CD4-positive, alpha-beta T cell treated with Interferon gamma for 1 hour (primary cell): ENCODE data around the gene BABAM2.

Experiments used
- DNase-seq: peaks from one replicate; pipeline ENCODE4 v3.0.0-alpha.2; 2020

Gene BABAM2

GRCh38 chr2:28268386-28268785 lies 377.9 kb downstream of the BABAM2 start:
- no peak for DNase-seq

- DNase-seq, result no peak
Measured at GRCh38 chr2:28269019-28269784, 378.7 kb downstream of the BABAM2 start.

- DNase-seq, result no peak
Measured at GRCh38 chr2:28270456-28271152, 380.1 kb downstream of the BABAM2 start.

- no peak for DNase-seq
Measured at GRCh38 chr2:28271231-28271918, 380.8 kb downstream of the BABAM2 start.

GRCh38 chr2:28271919-28272250 lies 381.4 kb downstream of the BABAM2 start:
- DNase-seq, result no peak

DNA sequence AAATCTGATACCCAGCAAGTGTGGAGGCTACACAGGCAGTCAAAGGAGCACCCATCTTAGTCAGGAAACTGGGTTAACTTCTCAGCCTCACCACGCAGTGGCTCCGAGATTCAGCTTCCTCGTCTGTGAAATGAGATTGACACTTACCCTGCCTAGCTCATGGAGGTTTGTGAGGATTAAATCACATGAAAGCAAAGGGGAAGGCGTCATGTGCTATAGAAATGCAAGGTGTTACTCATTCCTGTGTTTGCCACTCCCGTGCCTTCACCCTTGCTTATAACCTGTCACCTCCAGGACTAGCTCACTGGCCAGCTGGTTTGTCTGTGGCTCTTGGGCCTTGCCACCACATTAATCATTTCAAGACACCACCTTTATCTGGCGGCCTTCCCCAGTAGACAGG lies 383.2 kb downstream of the BABAM2 start:
- no peak for DNase-seq

GRCh38 chr2:28274911-28275685 lies 384.6 kb downstream of the BABAM2 start:
- peak; percentile 6 for DNase-seq

- DNase-seq, result no peak
Measured at GRCh38 chr2:28276076-28276618, 385.6 kb downstream of the BABAM2 start.

GRCh38 chr2:28276807-28277206 lies 386.3 kb downstream of the BABAM2 start:
- DNase-seq, result no peak

DNA sequence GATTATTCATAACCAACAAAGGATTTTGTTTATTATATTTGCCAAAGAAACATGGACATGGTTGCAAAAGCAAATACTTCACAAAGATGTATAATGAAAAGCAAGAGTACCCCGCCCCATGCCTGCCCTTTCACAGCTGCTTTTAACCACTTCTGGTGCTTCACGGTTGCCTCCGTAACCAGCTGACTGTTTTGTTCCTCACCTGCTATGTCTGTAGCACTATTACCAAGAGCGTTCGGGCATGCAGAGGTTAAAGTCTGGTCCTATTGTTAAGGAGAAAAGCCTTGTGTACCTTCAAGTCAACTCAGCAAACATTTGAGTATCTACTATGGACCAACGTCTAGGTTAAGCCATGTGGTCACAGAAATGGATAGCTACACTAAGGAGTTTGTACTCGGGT lies 386.9 kb downstream of the BABAM2 start:
- no peak for DNase-seq

DNA sequence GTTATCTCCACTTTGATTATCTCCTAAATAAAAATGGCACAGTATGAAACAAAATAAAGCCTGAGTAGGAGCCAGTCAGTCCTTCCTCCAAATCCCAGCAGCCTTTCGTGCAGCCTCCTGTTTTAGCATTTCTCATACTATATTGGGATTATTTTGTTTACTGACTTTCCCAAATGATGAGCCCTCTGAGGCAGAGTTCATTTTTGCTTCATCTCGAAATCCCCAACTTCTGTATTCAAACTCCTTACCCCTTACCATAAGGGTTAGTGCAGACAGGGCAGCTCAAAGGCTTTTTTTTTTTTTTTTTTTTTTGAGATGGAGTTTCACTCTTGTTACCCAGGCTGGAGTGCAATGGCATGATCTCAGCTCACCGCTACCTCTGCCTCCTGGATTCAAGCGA lies 388.8 kb downstream of the BABAM2 start:
- no peak for DNase-seq

DNA sequence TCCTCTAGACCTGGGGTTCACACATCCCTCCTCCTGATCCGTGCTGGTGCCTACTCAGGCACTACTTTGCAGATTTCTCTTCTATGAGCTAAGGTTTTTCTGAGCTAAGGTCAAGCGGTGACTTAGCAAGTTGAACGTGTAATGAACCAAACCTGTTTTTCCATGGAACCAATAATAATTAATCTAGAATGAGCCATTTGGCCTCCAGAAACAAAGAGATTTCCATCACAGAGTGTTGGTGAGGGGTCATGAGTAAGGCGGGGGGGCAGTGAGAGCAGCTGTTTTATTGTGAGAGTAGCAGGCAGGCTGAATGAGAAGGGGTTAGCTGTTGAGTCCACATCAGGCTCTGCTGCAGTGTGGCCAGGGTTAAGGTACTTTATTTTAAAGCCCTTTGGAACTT lies 390.1 kb downstream of the BABAM2 start:
- no peak for DNase-seq

- no peak for DNase-seq
Measured at GRCh38 chr2:28281739-28282138, 391.2 kb downstream of the BABAM2 start.

DNA sequence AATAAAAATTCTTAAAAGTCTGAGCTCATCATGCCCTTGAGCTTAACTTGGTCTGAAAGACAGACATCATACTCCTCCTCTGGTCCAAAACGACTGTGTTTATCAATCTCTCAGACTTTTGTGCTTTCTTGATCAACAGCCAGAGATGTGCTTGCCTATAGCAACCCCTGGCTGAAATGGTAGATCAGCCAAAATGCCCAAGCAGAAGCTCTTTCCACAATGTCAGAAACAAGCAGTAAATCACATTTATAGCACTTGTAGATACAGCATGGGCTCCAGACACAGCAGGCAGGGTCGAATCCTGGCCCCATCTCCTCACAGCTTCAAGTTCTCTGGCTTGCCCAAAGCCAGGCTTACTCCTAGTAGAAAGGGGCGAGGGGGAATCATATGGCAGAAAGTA lies 391.7 kb downstream of the BABAM2 start:
- no peak for DNase-seq

- no peak for DNase-seq
Measured at GRCh38 chr2:28282861-28283646, 392.5 kb downstream of the BABAM2 start.

GRCh38 chr2:28283861-28284260 lies 393.3 kb downstream of the BABAM2 start:
- DNase-seq, result no peak

DNA sequence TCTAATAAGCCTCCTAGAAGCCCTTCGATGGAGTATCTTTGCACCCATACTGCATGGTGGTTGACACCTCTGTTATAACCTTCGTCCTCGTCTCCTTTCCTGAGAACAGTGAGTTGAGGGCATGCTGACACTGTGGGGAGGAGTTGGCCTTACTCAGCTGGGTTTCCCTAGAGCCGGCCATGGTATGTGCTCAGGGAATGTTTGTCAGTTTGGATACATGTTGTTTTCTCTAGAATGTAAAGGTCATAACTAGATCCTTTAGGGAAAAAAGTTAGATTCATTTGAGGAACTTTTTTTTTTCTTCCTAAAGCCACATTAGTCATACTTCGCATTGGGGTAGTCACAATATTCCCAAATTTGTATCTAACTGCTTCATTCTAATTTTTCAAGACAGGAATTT lies 396.1 kb downstream of the BABAM2 start:
- DNase-seq, result no peak

DNA sequence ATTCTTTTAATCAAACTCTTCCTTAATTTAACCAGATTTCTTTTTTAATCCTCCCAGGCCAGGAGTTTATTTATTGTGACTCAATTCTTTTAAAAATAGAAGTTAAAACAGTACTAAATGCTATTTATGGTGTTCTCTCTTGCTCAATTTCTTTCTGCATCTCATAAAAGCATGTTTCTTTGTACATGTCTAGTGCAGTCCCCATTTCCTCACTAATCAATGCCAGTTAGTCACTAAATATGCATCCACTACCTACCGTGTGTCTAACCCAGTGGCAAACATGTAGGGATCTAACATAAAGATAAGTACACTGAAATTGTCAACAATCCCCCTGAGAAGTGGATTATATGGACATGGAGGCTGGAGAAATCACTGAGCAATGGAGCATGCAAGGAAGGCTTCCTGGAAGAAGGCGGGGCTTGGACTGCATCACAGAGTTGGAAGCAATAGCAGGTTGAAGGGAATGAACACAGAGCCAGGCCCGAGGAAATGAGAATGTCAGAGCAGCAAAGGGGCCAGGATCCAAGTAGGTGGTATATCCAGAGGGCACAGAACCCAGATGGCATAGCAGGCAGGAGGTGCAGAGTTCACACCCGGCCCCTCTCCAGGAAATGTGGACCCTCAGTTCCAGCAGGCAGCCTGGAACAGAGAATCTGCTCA lies 396.9 kb downstream of the BABAM2 start:
- no peak for DNase-seq

GRCh38 chr2:28288620-28289019 lies 398.1 kb downstream of the BABAM2 start:
- no peak for DNase-seq

- DNase-seq, result no peak
Measured at GRCh38 chr2:28291811-28292440, 401.4 kb downstream of the BABAM2 start.

DNA sequence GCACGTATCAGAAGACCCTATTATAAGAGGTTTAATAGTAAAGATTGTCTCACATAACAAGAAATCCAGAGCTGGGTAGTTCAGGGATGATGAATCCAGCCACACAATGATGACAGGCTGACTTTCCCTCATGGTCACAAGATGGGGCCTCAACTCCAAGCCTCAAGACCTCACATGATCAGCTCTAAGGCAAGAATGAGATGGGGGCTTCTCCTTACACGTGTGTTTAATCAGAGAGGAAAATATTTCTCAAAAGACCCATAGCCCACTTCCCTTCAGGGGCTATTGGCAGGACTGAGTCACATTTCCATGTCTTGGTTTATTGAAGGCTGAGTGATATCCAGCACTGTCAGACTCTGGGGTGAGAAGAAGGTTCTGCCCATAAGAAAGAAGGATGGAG lies 402.0 kb downstream of the BABAM2 start:
- DNase-seq, result no peak
